ENCODE data around the gene FECH. TPM values are rescaled to one million over a fixed set of nuclear protein-coding genes. Genes with fewer than 3 reads are reported as not detected.

Gene FECH
- polyA plus RNA-seq, 1 donor (not counting 4 experiments of a cell fraction or from before 2014, with no cell fraction given): 29.2 TPM

DNA sequence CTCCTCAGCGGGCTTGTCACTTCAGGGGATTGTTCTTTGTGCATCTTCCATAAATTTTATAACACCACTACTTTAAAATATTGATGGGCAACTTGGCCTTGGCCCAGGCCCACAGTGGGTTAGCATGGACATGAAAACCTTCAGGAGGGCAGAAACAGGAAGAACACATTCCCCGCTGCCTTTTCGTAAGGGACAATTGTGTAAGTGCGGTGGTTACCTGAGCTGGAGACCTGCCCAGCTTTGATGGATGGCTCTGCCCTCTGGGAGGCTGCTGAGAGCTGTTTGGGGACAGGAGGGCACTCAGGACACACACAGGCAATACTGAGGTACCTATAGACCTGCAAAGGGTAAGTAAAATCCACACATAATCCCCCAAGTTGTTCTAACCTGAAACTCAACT, 46.8 kb downstream of the FECH start:
- Histone ChIP-seq H2AFZ (ENCODE audit: control insufficient read depth, low read length) (no peak overlapping the region), H3K27ac (ENCODE audit: control insufficient read depth, insufficient read depth, low read length) (no peak overlapping the region), H3K36me3 (ENCODE audit: control insufficient read depth in 2 of 2, extremely low read depth in 1 of 2, insufficient read depth in 2 of 2, low read length in 2 of 2) (no peaks in the 10 kb centered on the region), H3K9me1 (ENCODE audit: control insufficient read depth, extremely low read depth, insufficient read depth, low read length) (no peaks in the 10 kb centered on the region), H3K27me3 (ENCODE audit: control insufficient read depth, extremely low read depth, insufficient read depth, low read length) (no peaks in the 10 kb centered on the region), H4K20me1 (ENCODE audit: control insufficient read depth, extremely low read depth, insufficient read depth, low read length) (no peaks in the 10 kb centered on the region), H3K4me2 (ENCODE audit: control insufficient read depth, extremely low read depth, insufficient read depth, low read depth, low read length) (no peak overlapping the region), H3K9me3 (ENCODE audit: control insufficient read depth, low read depth, low read length) (no peaks in the 10 kb centered on the region), H3K9ac (ENCODE audit: control insufficient read depth, extremely low read depth, insufficient read depth, low read length) (no peak overlapping the region), H3K4me3 (ENCODE audit: control insufficient read depth in 2 of 3, extremely low read depth in 1 of 3, insufficient read depth in 2 of 3, low read depth in 1 of 3, low read length in 3 of 3) (no peak overlapping the region), H3K4me1 (ENCODE audit: control insufficient read depth, extremely low read depth, insufficient read depth, low read length) (peaks cover 8% of the 10 kb centered on the region), H3K79me2 (ENCODE audit: control insufficient read depth, insufficient read depth, low read length) (no peaks in the 10 kb centered on the region)
- no peak for DNase-seq (ENCODE audit: low read depth, low spot score)
- dilution Hi-C loops (cut with MboI; ENCODE audit: extremely low pct_ligation_motif_present, low sequenced_read_pairs): no loop called here
- FAIRE-seq: no peak
- no peak for TF ChIP-seq EZH2 (IDR thresholded peaks at IDR 0.05; ENCODE audit: low read length)
- TF ChIP-seq, protein P1, sequence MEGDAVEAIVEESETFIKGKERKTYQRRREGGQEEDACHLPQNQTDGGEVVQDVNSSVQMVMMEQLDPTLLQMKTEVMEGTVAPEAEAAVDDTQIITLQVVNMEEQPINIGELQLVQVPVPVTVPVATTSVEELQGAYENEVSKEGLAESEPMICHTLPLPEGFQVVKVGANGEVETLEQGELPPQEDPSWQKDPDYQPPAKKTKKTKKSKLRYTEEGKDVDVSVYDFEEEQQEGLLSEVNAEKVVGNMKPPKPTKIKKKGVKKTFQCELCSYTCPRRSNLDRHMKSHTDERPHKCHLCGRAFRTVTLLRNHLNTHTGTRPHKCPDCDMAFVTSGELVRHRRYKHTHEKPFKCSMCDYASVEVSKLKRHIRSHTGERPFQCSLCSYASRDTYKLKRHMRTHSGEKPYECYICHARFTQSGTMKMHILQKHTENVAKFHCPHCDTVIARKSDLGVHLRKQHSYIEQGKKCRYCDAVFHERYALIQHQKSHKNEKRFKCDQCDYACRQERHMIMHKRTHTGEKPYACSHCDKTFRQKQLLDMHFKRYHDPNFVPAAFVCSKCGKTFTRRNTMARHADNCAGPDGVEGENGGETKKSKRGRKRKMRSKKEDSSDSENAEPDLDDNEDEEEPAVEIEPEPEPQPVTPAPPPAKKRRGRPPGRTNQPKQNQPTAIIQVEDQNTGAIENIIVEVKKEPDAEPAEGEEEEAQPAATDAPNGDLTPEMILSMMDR (optimal IDR thresholded peaks at IDR 0.05 in 1 of 3, IDR thresholded peaks at IDR 0.05 in 1 of 3, conservative IDR thresholded peaks at IDR 0.05 in 1 of 3; ENCODE audit: extremely low read depth in 1 of 3, insufficient read depth in 2 of 3, low read length in 3 of 3): no peak

DNA sequence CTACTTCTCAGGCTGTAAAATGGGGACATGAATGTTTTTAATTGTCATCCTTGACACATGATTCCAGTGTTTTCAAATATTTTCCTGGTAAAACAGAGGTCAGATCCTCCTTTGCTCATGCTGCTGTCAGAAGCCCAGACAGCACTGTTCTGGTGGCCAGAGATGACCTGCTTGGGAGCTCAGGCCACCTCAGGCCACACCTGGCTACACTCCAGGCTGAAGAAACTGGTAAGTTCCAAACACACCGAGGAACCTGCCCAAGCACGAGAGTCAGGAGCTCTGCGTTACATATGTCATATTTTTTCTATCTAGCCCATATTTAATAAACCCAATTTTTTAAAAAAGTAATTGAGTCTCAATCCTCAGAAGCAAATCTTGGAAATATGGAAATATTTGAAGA, 47.9 kb downstream of the FECH start:
- H4K20me1 ChIP-seq (ENCODE audit: control insufficient read depth, extremely low read depth, insufficient read depth, low read length): no peaks in the 10 kb centered on the region

More for the DNA sequence above, 47.9 kb downstream of the FECH start:
- FAIRE-seq: no peak
- H3K9ac ChIP-seq (ENCODE audit: control insufficient read depth, extremely low read depth, insufficient read depth, low read length): no peak overlapping the region
- TF ChIP-seq, protein P1 (optimal IDR thresholded peaks at IDR 0.05 in 1 of 3, IDR thresholded peaks at IDR 0.05 in 1 of 3, conservative IDR thresholded peaks at IDR 0.05 in 1 of 3; ENCODE audit: extremely low read depth in 1 of 3, insufficient read depth in 2 of 3, low read length in 3 of 3): no peak
- no peak for TF ChIP-seq EZH2 (IDR thresholded peaks at IDR 0.05; ENCODE audit: low read length)
- H3K4me2 ChIP-seq (ENCODE audit: control insufficient read depth, extremely low read depth, insufficient read depth, low read depth, low read length): no peak overlapping the region
- no peak overlapping the region for H3K4me3 ChIP-seq (ENCODE audit: control insufficient read depth in 2 of 3, extremely low read depth in 1 of 3, insufficient read depth in 2 of 3, low read depth in 1 of 3, low read length in 3 of 3)
- no peak for DNase-seq (ENCODE audit: low read depth, low spot score)
- no peaks in the 10 kb centered on the region for H3K9me3 ChIP-seq (ENCODE audit: control insufficient read depth, low read depth, low read length)
- H3K27ac ChIP-seq (ENCODE audit: control insufficient read depth, insufficient read depth, low read length): no peak overlapping the region
- H3K4me1 ChIP-seq (ENCODE audit: control insufficient read depth, extremely low read depth, insufficient read depth, low read length): peaks cover 8% of the 10 kb centered on the region
- H3K79me2 ChIP-seq (ENCODE audit: control insufficient read depth, insufficient read depth, low read length): no peaks in the 10 kb centered on the region
- H3K9me1 ChIP-seq (ENCODE audit: control insufficient read depth, extremely low read depth, insufficient read depth, low read length): no peaks in the 10 kb centered on the region
- no peaks in the 10 kb centered on the region for H3K36me3 ChIP-seq (ENCODE audit: control insufficient read depth in 2 of 2, extremely low read depth in 1 of 2, insufficient read depth in 2 of 2, low read length in 2 of 2)
- no peak overlapping the region for H2AFZ ChIP-seq (ENCODE audit: control insufficient read depth, low read length)
- H3K27me3 ChIP-seq (ENCODE audit: control insufficient read depth, extremely low read depth, insufficient read depth, low read length): no peaks in the 10 kb centered on the region
- dilution Hi-C loops (cut with MboI; ENCODE audit: extremely low pct_ligation_motif_present, low sequenced_read_pairs): no loop called here
